ENCODE measurements around the gene TLL1. TPM values are rescaled to one million over a fixed set of nuclear protein-coding genes. Genes with fewer than 3 reads are reported as not detected.

TLL1 gene
- total RNA-seq, 1 experiment from 2014 or later, result 0.37 TPM

GRCh38 chr4:166091912-166092510 is 219.0 kb downstream of the TLL1 start:
- H2AFZ ChIP-seq (ENCODE audit: low read depth, low read length, poor library complexity, severe bottlenecking), result no peak overlapping the region
- TF ChIP-seq RAD21 (IDR thresholded peaks at IDR 0.05; ENCODE audit: low read depth) (peak; percentile 80), YY1 (IDR thresholded peaks at IDR 0.05; ENCODE audit: extremely low read depth, insufficient replicate concordance, low read depth, low read length) (no peak), SP1 (IDR thresholded peaks at IDR 0.05; ENCODE audit: low read depth) (no peak), CTCF (IDR thresholded peaks at IDR 0.05 in 2 of 3, conservative IDR thresholded peaks at IDR 0.05 in 1 of 3; ENCODE audit: borderline replicate concordance in 1 of 3, insufficient read depth in 1 of 3, low read depth in 2 of 3, low read length in 2 of 3) (peak; percentile 61 to 77 (median 64); a peak in 5 of 6 replicates)
- H3K9me3 ChIP-seq (ENCODE audit: control insufficient read depth in 1 of 2, insufficient read depth in 1 of 2, low read depth in 1 of 2, low read length in 2 of 2), result no peaks in the 10 kb centered on the region
- H3K27me3 ChIP-seq (ENCODE audit: insufficient read depth, low read length), result no peaks in the 10 kb centered on the region
- CTCF ChIA-PET, result interaction anchor here (0.6 to 2.8 kb wide), 8 partner anchors 9 to 598 kb away, joined by 3 to 18 read pairs (median 4); no protein-coding TSS in a partner anchor
- ATAC-seq (peak; percentile 58; the same call in 1 of the 2 replicates), DNase-seq (ENCODE audit: low read depth, low spot score) (peak; percentile 15)
- no peaks in the 10 kb centered on the region for H3K9me2 ChIP-seq (ENCODE audit: insufficient read depth)
- H4K20me1 ChIP-seq (ENCODE audit: insufficient read depth), result no peaks in the 10 kb centered on the region
- no peaks in the 10 kb centered on the region for H3K4me1 ChIP-seq (ENCODE audit: control insufficient read depth in 1 of 2, insufficient read depth in 2 of 2, low read length in 2 of 2)
- intact Hi-C loops (cut with micrococcal nuclease), result loop anchor here (1.0 to 10.0 kb wide), 4 partner anchors 230 to 737 kb away; no protein-coding TSS in a partner anchor
- H3K79me2 ChIP-seq (ENCODE audit: insufficient read depth, low read length), result no peaks in the 10 kb centered on the region
- no peak overlapping the region for H3K9ac ChIP-seq (ENCODE audit: low read length)
- no peak overlapping the region for H3K4me3 ChIP-seq (replicated peaks in 1 of 2; ENCODE audit: low read depth in 1 of 2, low read length in 2 of 2)
- H3K27ac ChIP-seq (ENCODE audit: low read depth, low read length), result no peak overlapping the region
- no peaks in the 10 kb centered on the region for H3K36me3 ChIP-seq (ENCODE audit: control insufficient read depth in 1 of 2, insufficient read depth in 2 of 2, low read length in 2 of 2)
- RAD21 ChIA-PET (ENCODE audit: low non-redundant PET in 1 of 2, low total read pairs in 2 of 2, uncharacterized antibody in 2 of 2, unreplicated experiment in 2 of 2), result interaction anchor here in 1 of 2 experiments (1.1 to 1.6 kb wide), 2 partner anchors 555 to 599 kb away, joined by 3 to 5 read pairs; no protein-coding TSS in a partner anchor
- H3K4me2 ChIP-seq (ENCODE audit: low read length), result no peak overlapping the region
- BruUV-seq (replicated peaks), result no TSS peak
- POLR2A ChIA-PET, result no interaction called here

GRCh38 chr4:166092797-166093290 is 219.8 kb downstream of the TLL1 start:
- no peak for DNase-seq (ENCODE audit: low read depth, low spot score)
- CTCF ChIA-PET, result interaction anchor here (2.1 to 2.2 kb wide), 2 partner anchors 551 to 599 kb away, joined by 7 to 18 read pairs; no protein-coding TSS in a partner anchor
- Histone ChIP-seq H4K20me1 (ENCODE audit: insufficient read depth) (no peaks in the 10 kb centered on the region), H3K36me3 (ENCODE audit: control insufficient read depth in 1 of 2, insufficient read depth in 2 of 2, low read length in 2 of 2) (no peaks in the 10 kb centered on the region), H3K9me2 (ENCODE audit: insufficient read depth) (no peaks in the 10 kb centered on the region), H3K4me1 (ENCODE audit: control insufficient read depth in 1 of 2, insufficient read depth in 2 of 2, low read length in 2 of 2) (no peaks in the 10 kb centered on the region), H3K4me3 (replicated peaks in 1 of 2; ENCODE audit: low read depth in 1 of 2, low read length in 2 of 2) (no peak overlapping the region), H3K27me3 (ENCODE audit: insufficient read depth, low read length) (no peaks in the 10 kb centered on the region), H2AFZ (ENCODE audit: low read depth, low read length, poor library complexity, severe bottlenecking) (no peak overlapping the region), H3K27ac (ENCODE audit: low read depth, low read length) (no peak overlapping the region), H3K4me2 (ENCODE audit: low read length) (no peak overlapping the region), H3K9ac (ENCODE audit: low read length) (no peak overlapping the region), H3K9me3 (ENCODE audit: control insufficient read depth in 1 of 2, insufficient read depth in 1 of 2, low read depth in 1 of 2, low read length in 2 of 2) (no peaks in the 10 kb centered on the region), H3K79me2 (ENCODE audit: insufficient read depth, low read length) (no peaks in the 10 kb centered on the region)
- intact Hi-C loops (cut with micrococcal nuclease), result loop anchor here (1.0 to 10.0 kb wide), 4 partner anchors 231 to 738 kb away; no protein-coding TSS in a partner anchor
- ATAC-seq, result no peak
- POLR2A ChIA-PET, result no interaction called here
- BruUV-seq (replicated peaks), result no TSS peak
- RAD21 ChIA-PET (ENCODE audit: low non-redundant PET in 1 of 2, low total read pairs in 2 of 2, uncharacterized antibody in 2 of 2, unreplicated experiment in 2 of 2), result interaction anchor here in 1 of 2 experiments (1.6 kb wide), 1 partner anchor 599 kb away, joined by 5 read pairs; no protein-coding TSS in a partner anchor
- TF ChIP-seq CBX3 (IDR thresholded peaks at IDR 0.05; ENCODE audit: low read depth), result no peak
- TF ChIP-seq EGR1 (IDR thresholded peaks at IDR 0.05; ENCODE audit: low read depth), result no peak
- TF ChIP-seq POLR2A (IDR thresholded peaks at IDR 0.05; ENCODE audit: borderline replicate concordance, extremely low read depth, insufficient read depth, insufficient read length), result no peak
- no peak for TF ChIP-seq RAD21 (IDR thresholded peaks at IDR 0.05; ENCODE audit: low read depth)
- no peak for TF ChIP-seq CEBPB (IDR thresholded peaks at IDR 0.05; ENCODE audit: low read depth)
- no peak for TF ChIP-seq ZBTB33 (IDR thresholded peaks at IDR 0.05; ENCODE audit: extremely low read depth, insufficient replicate concordance, low read length)
- no peak for TF ChIP-seq POLR2AphosphoS5 (IDR thresholded peaks at IDR 0.05; ENCODE audit: low read depth, low read length)
- TF ChIP-seq ZFX (IDR thresholded peaks at IDR 0.05), result no peak
- no peak for TF ChIP-seq EZH2phosphoT487 (IDR thresholded peaks at IDR 0.05; ENCODE audit: borderline replicate concordance)
- TF ChIP-seq ELF1 (IDR thresholded peaks at IDR 0.05; ENCODE audit: borderline replicate concordance, low read depth), result no peak
- no peak for TF ChIP-seq SRF (IDR thresholded peaks at IDR 0.05; ENCODE audit: low read depth)
- no peak for TF ChIP-seq TCF7L2 (IDR thresholded peaks at IDR 0.05; ENCODE audit: borderline replicate concordance, extremely low read depth, insufficient read depth, insufficient read length)

Data from HCT116 (cell line).